GM18858 (cell line): ENCODE measurements around the gene MOSPD3.
"Not testable (repeated sequence)": the region's sequence is repeated elsewhere in the genome, so short reads cannot be mapped to it uniquely, and the experiment has no call there.

Source experiments
- ATAC-seq: cut with Tn5 transposase; IDR thresholded peaks from one replicate; pipeline ENCODE4 v1.9.1; 2021; ENCODE audit not compliant: unreplicated experiment

The MOSPD3 gene

DNA sequence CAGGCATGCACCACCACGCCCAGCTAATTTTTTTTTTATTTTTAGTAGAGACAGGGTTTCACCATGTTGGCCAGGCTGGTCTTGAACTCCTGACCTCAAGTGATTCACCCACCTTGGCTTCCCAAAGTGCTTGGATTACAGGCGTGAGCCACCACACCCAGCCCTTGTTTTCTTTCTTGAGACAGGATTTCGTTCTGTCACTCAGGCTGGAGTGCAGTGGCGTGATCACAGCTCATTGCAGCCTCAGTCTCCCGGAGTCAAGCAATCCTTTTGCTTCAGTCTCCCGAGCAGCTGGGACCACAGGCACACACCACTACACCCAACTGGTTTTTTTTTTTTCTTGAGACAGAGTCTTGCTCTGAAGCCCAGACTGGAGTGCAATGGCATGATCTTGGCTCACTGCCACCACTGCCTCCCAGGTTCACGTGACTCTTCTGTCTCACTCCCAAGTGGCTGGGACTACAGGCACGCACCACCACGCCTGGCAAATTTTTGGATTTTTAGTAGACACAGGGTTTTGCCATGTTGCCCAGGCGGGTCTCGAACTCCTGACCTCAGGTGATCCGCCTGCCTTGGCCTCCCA is 49.9 kb downstream of the MOSPD3 start:
- not testable (repeated sequence) for ATAC-seq
